GM21515 (cell line): ENCODE data around the gene LIMS1.
A peak's percentile ranks its signal among the peaks of the same experiment; 100 is the strongest.
"Not testable (repeated sequence)": the region's sequence is repeated elsewhere in the genome, so short reads cannot be mapped to it uniquely, and the experiment has no call there.

ENCODE experiments used
- ATAC-seq: cut with Tn5 transposase; IDR thresholded peaks from one replicate; pipeline ENCODE4 v1.9.1; 2021; ENCODE audit not compliant: unreplicated experiment

LIMS1 gene

GRCh38 chr2:108533832-108534583 is at the start of gene LIMS1:
Gene LIMS1, plus strand, starts transcription at chr2:108534470. Its CDS starts 93 bp downstream, at chr2:108534563.
- peak; percentile 92 for ATAC-seq

- ATAC-seq: no peak
These were observed 49.0 kb upstream of the LIMS1 start for GRCh38 chr2:108485253-108485652.

- ATAC-seq: no peak
These were observed 43.7 kb upstream of the LIMS1 start for GRCh38 chr2:108490506-108491122.

GRCh38 chr2:108491848-108492247 is 42.4 kb upstream of the LIMS1 start:
- no peak for ATAC-seq

GRCh38 chr2:108492364-108492763 is 41.9 kb upstream of the LIMS1 start:
- ATAC-seq: no peak

- not testable (repeated sequence) for ATAC-seq
These were observed 38.1 kb upstream of the LIMS1 start for GRCh38 chr2:108496167-108496566.

GRCh38 chr2:108507620-108508019 is 26.6 kb upstream of the LIMS1 start:
- not testable (repeated sequence) for ATAC-seq

- not testable (repeated sequence) for ATAC-seq
These were observed 21.8 kb upstream of the LIMS1 start for GRCh38 chr2:108512431-108512830.

GRCh38 chr2:108514478-108514877 is 19.8 kb upstream of the LIMS1 start:
- not testable (repeated sequence) for ATAC-seq

GRCh38 chr2:108524688-108525087 is 9.6 kb upstream of the LIMS1 start:
- not testable (repeated sequence) for ATAC-seq

GRCh38 chr2:108525258-108525657 is 9.0 kb upstream of the LIMS1 start:
- ATAC-seq: not testable (repeated sequence)

GRCh38 chr2:108531674-108532055 is 2.6 kb upstream of the LIMS1 start:
- no peak for ATAC-seq

- ATAC-seq: peak; percentile 40
These were observed 500 bp downstream of the LIMS1 start for GRCh38 chr2:108534584-108535356.

- ATAC-seq: no peak
These were observed 1.0 kb downstream of the LIMS1 start for GRCh38 chr2:108535357-108535631.

GRCh38 chr2:108536133-108536780 is 2.0 kb downstream of the LIMS1 start:
- no peak for ATAC-seq

- ATAC-seq: no peak
These were observed 2.6 kb downstream of the LIMS1 start for GRCh38 chr2:108536911-108537310.

- ATAC-seq: no peak
These were observed 3.8 kb downstream of the LIMS1 start for GRCh38 chr2:108538000-108538625.

GRCh38 chr2:108541451-108541850 is 7.2 kb downstream of the LIMS1 start:
- no peak for ATAC-seq

- no peak for ATAC-seq
These were observed 7.8 kb downstream of the LIMS1 start for GRCh38 chr2:108542071-108542470.

GRCh38 chr2:108547606-108548005 is 13.3 kb downstream of the LIMS1 start:
- no peak for ATAC-seq
